HG03108 (cell line): Measurements from ENCODE around the gene SPAG6.
"Not testable (repeated sequence)": the region's sequence is repeated elsewhere in the genome, so short reads cannot be mapped to it uniquely, and the experiment has no call there.

Source experiments
- ATAC-seq: cut with Tn5 transposase; IDR thresholded peaks from one replicate; pipeline ENCODE4 v1.9.1; 2021; ENCODE audit warnings: moderate library complexity; ENCODE audit not compliant: unreplicated experiment

Gene SPAG6

GRCh38 chr10:22370320-22370719, 25.0 kb downstream of the SPAG6 start:
- no peak for ATAC-seq

DNA sequence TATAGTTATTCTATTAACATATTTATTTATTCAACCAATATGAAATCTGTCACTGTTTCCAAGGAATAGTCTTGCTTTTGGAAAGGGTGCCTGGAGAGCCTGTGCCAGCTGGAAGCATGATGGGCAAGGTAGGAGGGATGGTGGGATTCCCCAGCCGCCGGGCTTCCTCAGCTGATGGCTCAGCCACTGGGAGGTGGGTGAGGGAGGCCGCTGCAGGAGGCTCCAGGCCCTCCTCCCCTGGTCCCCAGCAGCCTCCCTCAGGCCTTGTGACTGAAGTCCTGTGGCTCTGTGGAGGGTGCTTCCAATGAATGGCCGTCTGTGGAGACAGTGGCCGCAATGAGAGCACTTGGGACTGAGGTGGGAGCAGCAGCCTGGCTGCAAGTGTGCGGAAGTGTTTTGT, 27.0 kb downstream of the SPAG6 start:
- ATAC-seq, result no peak

- no peak for ATAC-seq
These were observed 27.6 kb downstream of the SPAG6 start for GRCh38 chr10:22372917-22373316.

DNA sequence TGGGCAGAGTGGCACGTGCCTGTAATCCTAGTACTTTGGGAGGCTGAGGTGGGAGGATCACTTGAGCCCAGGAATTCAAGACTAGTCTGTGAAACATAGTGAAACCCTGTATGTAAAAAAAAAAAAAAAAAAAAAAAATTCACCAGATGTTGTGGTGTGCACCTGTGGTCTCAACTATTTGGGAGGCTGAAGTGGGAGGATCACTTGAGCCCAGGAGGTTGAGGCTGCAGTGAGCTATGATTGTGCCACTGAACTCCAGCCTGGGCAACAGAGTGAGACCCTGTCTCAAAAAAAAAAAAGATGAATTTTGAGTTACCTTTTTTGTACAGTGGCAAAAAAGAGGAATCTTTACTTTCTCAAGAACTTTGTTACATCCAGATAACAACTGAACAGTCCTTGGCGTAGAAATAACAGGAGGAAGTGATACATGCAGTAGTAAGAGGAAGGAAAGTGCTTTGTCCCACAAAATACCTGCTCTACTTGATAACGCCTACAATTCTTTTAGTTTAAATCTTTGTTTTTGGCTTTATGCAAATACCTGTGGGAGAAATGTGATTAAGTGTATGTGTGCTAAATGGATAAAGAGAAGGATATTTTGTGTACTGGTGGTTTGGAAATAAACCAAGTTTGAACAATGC, 29.3 kb downstream of the SPAG6 start:
- ATAC-seq, result no peak

GRCh38 chr10:22379059-22379458, 33.8 kb downstream of the SPAG6 start:
- peak; percentile 39 for ATAC-seq

GRCh38 chr10:22381262-22381661, 36.0 kb downstream of the SPAG6 start:
- ATAC-seq, result no peak

DNA sequence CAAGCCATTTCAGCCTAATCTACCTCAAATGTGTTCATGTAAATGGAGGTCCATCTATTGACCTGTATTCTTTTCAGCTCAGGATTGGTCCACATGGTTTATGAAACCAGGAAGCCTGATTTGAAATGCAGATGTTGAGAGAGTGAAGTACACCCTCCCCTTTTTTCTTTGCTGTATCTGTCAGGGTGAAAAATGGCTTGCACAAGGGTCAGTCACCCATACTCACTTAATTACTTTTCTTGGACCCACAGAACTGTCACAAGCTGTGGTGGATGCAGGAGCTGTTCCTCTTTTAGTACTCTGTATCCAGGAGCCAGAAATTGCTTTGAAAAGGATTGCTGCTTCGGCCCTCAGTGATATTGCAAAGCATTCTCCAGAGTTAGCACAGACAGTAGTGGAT, 41.2 kb downstream of the SPAG6 start:
- ATAC-seq, result no peak

GRCh38 chr10:22389856-22390589, 44.7 kb downstream of the SPAG6 start:
- no peak for ATAC-seq

DNA sequence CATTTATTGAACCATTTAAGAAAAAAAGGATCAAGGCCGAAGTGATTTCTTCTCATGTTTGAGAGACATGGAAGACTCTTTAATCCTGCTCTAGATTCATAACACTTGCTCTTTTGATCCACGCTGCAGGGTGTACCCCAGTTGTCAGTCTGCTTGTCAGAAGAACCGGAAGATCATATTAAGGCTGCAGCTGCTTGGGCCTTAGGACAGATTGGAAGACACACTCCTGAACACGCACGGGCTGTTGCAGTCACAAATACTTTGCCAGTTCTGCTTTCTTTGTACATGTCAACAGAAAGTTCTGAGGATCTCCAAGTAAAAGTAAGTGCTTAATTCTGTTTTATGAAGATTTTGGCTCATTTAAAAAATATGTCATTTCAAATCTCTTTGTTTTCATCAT, 46.3 kb downstream of the SPAG6 start:
- no peak for ATAC-seq

DNA sequence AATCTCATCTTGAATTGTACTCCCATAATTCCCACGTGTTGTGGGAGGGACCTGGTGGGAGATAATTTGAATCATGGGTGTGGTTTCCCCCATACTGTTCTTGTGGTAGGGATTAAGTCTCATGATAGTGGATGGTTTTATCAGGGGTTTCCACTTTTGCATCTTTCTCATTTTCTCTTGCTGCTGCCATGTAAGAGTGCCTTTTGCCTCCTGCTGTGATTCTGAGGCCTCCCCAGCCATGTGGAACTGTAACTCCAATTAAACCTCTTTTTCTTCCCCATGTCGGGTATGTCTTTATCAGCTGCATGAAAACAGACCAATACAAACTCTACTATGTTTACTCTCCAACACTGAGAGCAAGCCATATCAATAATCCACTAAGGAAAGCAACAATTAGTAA, 50.9 kb downstream of the SPAG6 start:
- not testable (repeated sequence) for ATAC-seq

DNA sequence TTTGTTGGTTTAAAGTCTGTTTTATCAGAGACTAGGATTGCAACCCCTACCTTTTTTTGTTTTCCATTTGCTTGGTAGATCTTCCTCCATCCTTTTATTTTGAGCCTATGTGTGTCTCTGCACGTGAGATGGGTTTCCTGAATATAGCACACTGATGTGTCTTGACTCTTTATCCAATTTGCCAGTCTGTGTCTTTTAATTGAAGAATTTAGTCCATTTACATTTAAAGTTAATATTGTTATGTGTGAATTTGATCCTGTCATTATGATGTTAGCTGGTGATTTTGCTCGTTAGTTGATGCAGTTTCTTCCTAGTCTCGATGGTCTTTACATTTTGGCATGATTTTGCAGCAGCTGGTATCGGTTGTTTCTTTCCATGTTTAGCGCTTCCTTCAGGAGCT, 61.6 kb downstream of the SPAG6 start:
- ATAC-seq, result not testable (repeated sequence)

GRCh38 chr10:22410394-22410793, 65.1 kb downstream of the SPAG6 start:
- ATAC-seq, result no peak

GRCh38 chr10:22410846-22411245, 65.5 kb downstream of the SPAG6 start:
- ATAC-seq, result no peak

DNA sequence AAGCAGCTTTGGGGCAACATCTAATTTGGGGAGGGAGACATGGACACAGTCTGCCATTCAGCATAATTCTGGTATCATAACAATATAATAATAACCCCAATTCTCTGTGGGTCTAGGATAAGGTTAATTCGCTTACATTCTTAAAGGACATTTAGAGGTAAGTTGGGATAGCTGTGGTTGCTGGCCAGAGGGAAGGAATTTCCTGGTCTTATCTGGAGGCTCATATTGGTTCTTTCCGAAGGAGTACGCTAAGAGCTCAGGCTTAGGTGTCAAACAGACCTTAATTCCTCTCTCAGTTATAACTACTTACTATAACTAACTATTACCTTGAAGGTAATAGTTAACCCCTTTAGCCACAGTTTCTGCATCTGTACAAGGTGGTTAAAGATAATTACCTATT, 68.8 kb downstream of the SPAG6 start:
- ATAC-seq, result no peak

- ATAC-seq, result no peak
These were observed 69.8 kb downstream of the SPAG6 start for GRCh38 chr10:22415072-22415471.

DNA sequence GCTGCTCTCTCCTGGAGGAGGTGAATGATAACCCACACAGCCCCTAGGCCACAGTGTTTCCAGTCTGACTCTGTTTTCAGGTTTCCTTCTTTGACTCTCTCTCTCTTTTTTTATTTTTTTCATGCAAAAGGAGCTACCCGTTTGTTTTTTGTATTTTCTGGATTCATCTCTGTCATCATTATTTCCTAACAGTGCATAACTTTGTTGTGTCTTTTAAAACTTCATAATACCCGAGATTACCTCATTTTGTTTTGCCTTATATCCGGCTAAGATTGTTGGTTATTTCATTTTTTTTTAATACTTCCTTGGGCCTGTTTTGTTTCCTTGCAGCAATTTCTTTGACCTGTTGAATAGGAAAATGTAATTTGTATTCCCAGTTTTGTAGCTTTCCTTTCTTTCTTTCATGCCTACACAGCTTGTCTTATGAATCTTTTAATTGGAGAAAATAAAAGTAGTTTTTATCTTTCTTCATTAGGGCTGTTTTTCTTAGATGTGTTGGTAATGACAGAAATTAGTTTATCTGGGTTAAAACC, 72.5 kb downstream of the SPAG6 start:
- no peak for ATAC-seq

GRCh38 chr10:22420787-22421517, 75.7 kb downstream of the SPAG6 start:
- ATAC-seq, result no peak

GRCh38 chr10:22426653-22427052, 81.4 kb downstream of the SPAG6 start:
- ATAC-seq, result no peak

- no peak for ATAC-seq
These were observed 81.8 kb downstream of the SPAG6 start for GRCh38 chr10:22427101-22427500.

- no peak for ATAC-seq
These were observed 82.7 kb downstream of the SPAG6 start for GRCh38 chr10:22427890-22428571.

- no peak for ATAC-seq
These were observed 83.8 kb downstream of the SPAG6 start for GRCh38 chr10:22429146-22429545.
